Testis (tissue), 2 donors: ENCODE results near the gene MAB21L3.

ENCODE experiments used
- CTCF ChIP-seq, 3 experiments: fragments of 450-650 bp in 2 of 3; fragments of 200-600 bp in 1 of 3; sonication (generic) in 1 of 3; IDR thresholded peaks; one replicate each; pipeline ENCODE4 v1.5.1; 2016 to 2019; ENCODE audit warnings: antibody characterized with exemption in 3 of 3, mild to moderate bottlenecking in 2 of 3, moderate library complexity in 1 of 3
- POLR2A ChIP-seq: fragments of 450-650 bp; IDR thresholded peaks from one replicate; pipeline ENCODE4 v1.6.1; 2017; ENCODE audit warnings: antibody characterized with exemption, mild to moderate bottlenecking, moderate library complexity

- TF ChIP-seq CTCF (IDR thresholded peaks at IDR 0.05) (no peak), POLR2A (no peak)
Observed at GRCh38 chr1:116078699-116079223, 32.4 kb upstream of the MAB21L3 start.
